H1 (cell line): ENCODE measurements around the gene PPFIA4. TPM values are rescaled to one million over a fixed set of nuclear protein-coding genes. Genes with fewer than 3 reads are reported as not detected.

Source experiments
- CTCF ChIA-PET: fragments of 300-600 bp; sonication (Branson Sonifier 250); formaldehyde crosslinking; loops from one replicate; lab custom pipeline; 2021; ENCODE audit not compliant: partially characterized antibody; lab: Charles Lee
- POLR2A ChIA-PET: fragments of 300-600 bp; sonication (Branson Sonifier 250); formaldehyde crosslinking; loops from one replicate; lab custom pipeline; 2021; ENCODE audit warnings: inconsistent platforms; ENCODE audit not compliant: partially characterized antibody; lab: Charles Lee
- DNase-seq, 2 experiments: peaks; one replicate each; pipeline versions ENCODE4 v3.0.0 to v3.0.0-alpha.2; 2010 to 2022; ENCODE audit warnings: low spot score in 2 of 2, low read depth in 1 of 2, mixed read lengths in 1 of 2
- FAIRE-seq: peaks from 2 replicates; lab custom pipeline; 2011; peaks lifted over from hg19 to GRCh38; lab: Jason Lieb, UNC
- H2AFZ ChIP-seq: 2 replicates; pipeline ENCODE4 v1.8.1; 2012; ENCODE audit warnings: low read length, inconsistent platforms
- H2AK5ac ChIP-seq: 2 replicates; pipeline ENCODE4 v1.6.1; 2013; ENCODE audit warnings: low read depth, low read length
- H2BK120ac ChIP-seq: replicated peaks from 2 replicates; pipeline ENCODE3; 2013; ENCODE audit warnings: low read depth, low read length, inconsistent platforms
- H2BK12ac ChIP-seq: 2 replicates; pipeline ENCODE4 v1.6.1; 2013; ENCODE audit warnings: low read depth, low read length
- H2BK15ac ChIP-seq: 2 replicates; pipeline ENCODE4 v1.6.1; 2013; ENCODE audit warnings: low read length
- H2BK20ac ChIP-seq: 2 replicates; pipeline ENCODE4 v1.6.1; 2013; ENCODE audit warnings: low read length
- H2BK5ac ChIP-seq: 2 replicates; pipeline ENCODE4 v1.6.1; 2013; ENCODE audit warnings: low read depth, low read length
- H3K14ac ChIP-seq: 2 replicates; pipeline ENCODE4 v1.6.1; 2013; ENCODE audit warnings: inconsistent platforms; ENCODE audit not compliant: insufficient read length
- H3K18ac ChIP-seq: 2 replicates; pipeline ENCODE4 v1.6.1; 2013; ENCODE audit warnings: low read length; ENCODE audit errors: extremely low read depth
- H3K23ac ChIP-seq: 2 replicates; pipeline ENCODE4 v1.6.1; 2013; ENCODE audit warnings: inconsistent platforms; ENCODE audit not compliant: insufficient read length
- H3K23me2 ChIP-seq: 2 replicates; pipeline ENCODE4 v1.6.1; 2013; ENCODE audit warnings: low read depth, low read length
- H3K27ac ChIP-seq: 2 replicates; pipeline ENCODE4 v1.6.1; 2011; ENCODE audit warnings: low read depth, low read length, inconsistent platforms
- H3K27me3 ChIP-seq, 4 experiments: replicated peaks in 1 of 4; 1 replicate in 1 of 4; 2 replicates in 3 of 4; pipeline versions ENCODE4 v1.6.1 to v1.8.1; 2011 to 2013; ENCODE audit warnings: low read length in 3 of 4, mild to moderate bottlenecking in 3 of 4, inconsistent platforms in 2 of 4, mixed read lengths in 2 of 4, moderate library complexity in 1 of 4; ENCODE audit not compliant: control insufficient read depth in 3 of 4, insufficient read depth in 3 of 4; ENCODE audit errors: extremely low read depth in 1 of 4
- H3K36me3 ChIP-seq, 4 experiments: 2 replicates each; pipeline versions ENCODE4 v1.6.1 to v1.8.1; 2011 to 2013; ENCODE audit warnings: mild to moderate bottlenecking in 4 of 4, low read length in 3 of 4, moderate library complexity in 2 of 4, control low read depth in 1 of 4, inconsistent platforms in 1 of 4; ENCODE audit not compliant: insufficient read depth in 4 of 4, control insufficient read depth in 2 of 4
- H3K4ac ChIP-seq: replicated peaks from 2 replicates; pipeline ENCODE3; 2013; ENCODE audit warnings: low read length, low read depth, mixed read lengths, inconsistent platforms; ENCODE audit not compliant: insufficient read length
- H3K4me1 ChIP-seq, 4 experiments: replicated peaks in 1 of 4; 1 replicate in 1 of 4; 2 replicates in 3 of 4; pipeline versions ENCODE4 v1.6.1 to v1.8.1; 2011 to 2013; ENCODE audit warnings: low read length in 3 of 4, inconsistent platforms in 2 of 4, mixed read lengths in 1 of 4; ENCODE audit not compliant: insufficient read depth in 4 of 4, control insufficient read depth in 3 of 4
- H3K4me2 ChIP-seq, 2 experiments: 2 replicates each; pipeline versions ENCODE4 v1.6.1 to v1.8.1; 2011 to 2013; ENCODE audit warnings: low read depth in 2 of 2, low read length in 2 of 2, control low read depth in 1 of 2, inconsistent platforms in 1 of 2, mild to moderate bottlenecking in 1 of 2; ENCODE audit not compliant: insufficient read depth in 1 of 2
- H3K4me3 ChIP-seq, 4 experiments: fragments of 200-600, 300-600 bp in 1 of 4; sonication (generic), shearing (Covaris generic), sonication (Bioruptor Twin) in 1 of 4; 2 replicates each; pipeline versions ENCODE4 v1.5.1 to v1.8.1; 2011 to 2016; ENCODE audit warnings: low read length in 4 of 4, low read depth in 3 of 4, control low read depth in 2 of 4, inconsistent platforms in 2 of 4, mild to moderate bottlenecking in 2 of 4, mixed read lengths in 1 of 4, moderate library complexity in 1 of 4; ENCODE audit not compliant: insufficient read depth in 2 of 4; ENCODE audit errors: extremely low read depth in 1 of 4
- H3K56ac ChIP-seq: replicated peaks from 2 replicates; pipeline ENCODE3; 2013; ENCODE audit warnings: low read depth, mild to moderate bottlenecking, mixed read lengths, low read length, inconsistent platforms; ENCODE audit not compliant: insufficient read length
- H3K79me1 ChIP-seq: 2 replicates; pipeline ENCODE4 v1.6.1; 2013; ENCODE audit warnings: low read depth, low read length, control low read depth
- H3K79me2 ChIP-seq, 2 experiments: 2 replicates each; pipeline versions ENCODE4 v1.6.1 to v1.8.1; 2012 to 2013; ENCODE audit warnings: low read length in 2 of 2, mild to moderate bottlenecking in 2 of 2, inconsistent platforms in 1 of 2; ENCODE audit not compliant: insufficient read depth in 2 of 2, control insufficient read depth in 1 of 2
- H3K9ac ChIP-seq, 4 experiments: replicated peaks in 1 of 4; 1 replicate in 1 of 4; 2 replicates in 3 of 4; pipeline versions ENCODE4 v1.6.1 to v1.8.1; 2011 to 2013; ENCODE audit warnings: low read depth in 3 of 4, low read length in 3 of 4, control low read depth in 2 of 4, mild to moderate bottlenecking in 2 of 4, moderate library complexity in 2 of 4, inconsistent platforms in 1 of 4; ENCODE audit errors: extremely low read depth in 1 of 4
- H3K9me3 ChIP-seq, 2 experiments: 2 replicates each; pipeline versions ENCODE4 v1.6.1 to v1.8.1; 2012 to 2013; ENCODE audit warnings: mild to moderate bottlenecking in 2 of 2, moderate library complexity in 2 of 2, control low read depth in 1 of 2, inconsistent platforms in 1 of 2, low read depth in 1 of 2, low read length in 1 of 2, mixed read lengths in 1 of 2; ENCODE audit not compliant: insufficient read depth in 2 of 2
- H4K20me1 ChIP-seq, 2 experiments: replicated peaks in 1 of 2; 2 replicates each; pipeline versions ENCODE3 to v1.8.1; 2011 to 2013; ENCODE audit warnings: inconsistent platforms in 2 of 2, low read length in 2 of 2, mild to moderate bottlenecking in 1 of 2; ENCODE audit not compliant: insufficient read depth in 2 of 2, control insufficient read depth in 1 of 2
- H4K5ac ChIP-seq: 2 replicates; pipeline ENCODE4 v1.6.1; 2013; ENCODE audit warnings: low read length, low read depth, mixed read lengths, inconsistent platforms; ENCODE audit not compliant: insufficient read length
- H4K8ac ChIP-seq: 2 replicates; pipeline ENCODE4 v1.8.0; 2013; ENCODE audit warnings: mild to moderate bottlenecking, moderate library complexity, low read length, inconsistent platforms; ENCODE audit not compliant: insufficient read depth; ENCODE audit errors: extremely low read depth
- H4K91ac ChIP-seq: replicated peaks from 2 replicates; pipeline ENCODE3; 2013; ENCODE audit warnings: low read length, mixed read lengths, inconsistent platforms; ENCODE audit not compliant: insufficient read length
- BCL11A ChIP-seq, 2 experiments: IDR thresholded peaks; one replicate each; pipeline ENCODE4 v1.6.1; 2011; ENCODE audit warnings: low read depth in 2 of 2, low read length in 2 of 2, mild to moderate bottlenecking in 2 of 2
- CBX5 ChIP-seq: fragments of 300-800, 300-1000 bp; sonication (generic); IDR thresholded peaks from 2 replicates; pipeline ENCODE4 v1.7.1; 2016; ENCODE audit warnings: antibody characterized with exemption, low read length, low read depth
- CHD2 ChIP-seq: IDR thresholded peaks from 2 replicates; pipeline ENCODE4 v1.6.1; 2012; ENCODE audit warnings: low read length, improper control_type of control experiment
- GABPA ChIP-seq: IDR thresholded peaks from 2 replicates; pipeline ENCODE4 v1.6.1; 2011; ENCODE audit warnings: mild to moderate bottlenecking, low read length, moderate library complexity, borderline replicate concordance; ENCODE audit not compliant: insufficient read depth
- PHF8 ChIP-seq: fragments of 200-600 bp; sonication (generic); conservative IDR thresholded peaks from 2 replicates; pipeline ENCODE4 v1.7.1; 2012; ENCODE audit warnings: low read depth, mild to moderate bottlenecking, inconsistent platforms, low read length, moderate library complexity
- SIX5 ChIP-seq: IDR thresholded peaks from 2 replicates; pipeline ENCODE4 v1.6.1; 2011; ENCODE audit warnings: mild to moderate bottlenecking, low read depth, low read length
- TAF1 ChIP-seq: IDR thresholded peaks from 2 replicates; pipeline ENCODE4 v1.6.1; 2011; ENCODE audit warnings: mild to moderate bottlenecking, low read depth, low read length
- WGBS, 2 experiments: shearing (Covaris generic) in 1 of 2; methylation state at CpG; one replicate each; pipeline versions ENCODE4 v1.1.6 to v1.1.7; 2013 to 2015; ENCODE audit warnings: low lambda C conversion rate in 2 of 2, mixed read lengths in 2 of 2, inconsistent platforms in 1 of 2, low coverage in 1 of 2, missing lambda C conversion rate in 1 of 2; ENCODE audit not compliant: insufficient replicate concordance in 2 of 2, insufficient coverage in 1 of 2, insufficient read length in 1 of 2; ENCODE audit errors: extremely low coverage in 1 of 2, missing lambda C conversion rate in 1 of 2; 5-methylcytosine and 5-hydroxymethylcytosine counted together
- long read RNA-seq, 2 experiments: library from RNA in 1 of 2; library from capped mRNA in 1 of 2; stranded (forward); transcript quantifications; one replicate each; pipeline ENCODE4 v2.0.0, GENCODE V29; 2021; ENCODE audit warnings: inconsistent platforms in 1 of 2
- polyA minus RNA-seq, 3 experiments: library from RNA; depleted of rRNA, polyadenylated mRNA; stranded (reverse); fragments of >200 nt; gene quantifications; 1 replicate in 2 of 3; 2 replicates in 1 of 3; pipeline ENCODE4 v1.2.3, GENCODE V29; 2011
- polyA plus RNA-seq, 7 experiments: library from polyadenylated mRNA; depleted of rRNA in 3 of 7; stranded (reverse) in 5 of 7; unstranded in 2 of 7; fragments of >200 nt in 5 of 7; fragments of 200-250 nt in 2 of 7; gene quantifications; 1 replicate in 5 of 7; 2 replicates in 1 of 7; 4 replicates in 1 of 7; pipeline versions ENCODE4 v1.2.1 to v1.2.3, GENCODE V29; 2011 to 2013; ENCODE audit warnings: missing spikeins in 2 of 7, mixed read lengths in 2 of 7
- total RNA-seq: library from RNA; stranded (reverse); fragmentation: NEBNext Ultra II Directional; extraction: Animal tissue kit (Norgen Biotek cat#: 25700); gene quantifications from 2 replicates; pipeline ENCODE4 v1.2.1, GENCODE V29; 2021
- TF ChIP-seq, protein P1 (sequence below): IDR thresholded peaks from 2 replicates; pipeline ENCODE4 v1.6.1; 2011; ENCODE audit warnings: low read depth, mild to moderate bottlenecking, low read length; ENCODE audit not compliant: insufficient read depth

The PPFIA4 gene
- 7.0 and 9.9 TPM in 2 replicates for total RNA-seq
- 9.0 and 12.5 TPM in 2 replicates for polyA plus RNA-seq (2011; rRNA removed)
- 22.1 TPM for polyA plus RNA-seq (2011; cell fraction: cytosol; rRNA removed)
- 186 TPM for polyA plus RNA-seq (2011; cell fraction: nucleus; rRNA removed)
- 10.0 to 15.4 TPM (median 12.6 TPM) in 4 replicates for polyA plus RNA-seq (2012, experiment 1 of 2)
- polyA plus RNA-seq (2012, experiment 2 of 2): 1.9 TPM
- polyA plus RNA-seq (2013, experiment 1 of 2): 5.7 TPM
- polyA plus RNA-seq (2013, experiment 2 of 2): 3.7 TPM
- polyA minus RNA-seq (2011; rRNA and poly(A)+ RNA removed): 9.0 and 14.0 TPM in 2 replicates
- polyA minus RNA-seq (2011; cell fraction: cytosol; rRNA and poly(A)+ RNA removed): 11.4 TPM
- 37.6 TPM for polyA minus RNA-seq (2011; cell fraction: nucleus; rRNA and poly(A)+ RNA removed)
- long read RNA-seq, experiment 1: 0 reads
- long read RNA-seq, experiment 2: 0 reads

DNA sequence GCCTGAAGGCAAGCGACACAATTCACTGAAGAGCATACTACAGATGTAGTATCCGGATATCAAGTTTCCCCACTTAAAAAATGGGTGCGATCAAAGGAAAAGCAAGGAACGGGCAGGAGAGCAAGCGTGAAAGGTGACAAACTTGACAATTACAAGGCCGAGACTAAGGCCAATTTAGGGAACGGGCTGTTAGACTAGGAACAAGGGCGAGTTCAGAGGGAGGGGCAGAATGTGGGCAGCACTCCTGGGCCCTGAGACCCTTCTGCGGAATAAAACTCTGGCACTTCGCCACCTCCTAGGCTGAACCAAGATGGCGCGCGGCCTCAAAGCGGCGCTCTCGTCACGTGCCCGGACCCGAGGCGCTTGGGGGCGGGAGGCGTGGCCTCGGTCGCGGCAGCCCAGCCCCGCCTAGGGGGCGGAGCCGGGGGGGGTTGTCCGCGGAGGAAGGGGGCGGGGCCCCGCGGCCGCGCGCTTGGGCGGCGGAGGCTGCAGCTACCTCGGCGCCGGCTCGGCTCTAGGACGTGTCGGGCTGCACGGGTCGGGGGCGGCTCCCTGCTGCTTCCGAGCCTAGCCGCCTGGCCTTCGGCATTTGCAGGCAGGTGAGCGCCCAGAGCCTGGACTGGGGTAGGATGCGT lies at the start of gene PPFIA4:
TSS of gene PPFIA4 (plus strand) at position 461 of the 635 bp plus-strand sequence. CDS start 12,518 bp downstream, outside the sequence.
- H4K8ac ChIP-seq: peak within 1 kb of the TSS; percentile 94
- H2BK5ac ChIP-seq: no peak within 1 kb of the TSS
- peaks cover 12% of the 10 kb centered on the region for H3K23me2 ChIP-seq
- peaks cover 12 to 32% (median 22%) of the 10 kb centered on the region in 4 experiments for H3K36me3 ChIP-seq
- H2AK5ac ChIP-seq: no peak within 1 kb of the TSS
- H3K9ac ChIP-seq: peak within 1 kb of the TSS in 3 of 4 experiments; percentile 48 to 54 (median 53); a peak in 5 of 7 replicates
- H4K20me1 ChIP-seq: peaks cover 2 to 7% of the 10 kb centered on the region in 2 experiments
- no peaks in the 10 kb centered on the region for H3K9me3 ChIP-seq
- ChIA-PET POLR2A (interaction anchor here (1.0 to 7.1 kb wide), 7 partner anchors 10 to 302 kb away, joined by 3 to 72 read pairs (median 4); partner anchors contain the start of gene TMEM183A), CTCF (interaction anchor here (0.8 to 49.7 kb wide), 7 partner anchors 9 to 243 kb away, joined by 3 to 1089 read pairs (median 16); partner anchors contain the start of gene ADORA1)
- peak within 1 kb of the TSS; percentile 98; the same call in 1 of the 2 replicates for H2AFZ ChIP-seq
- no peak within 1 kb of the TSS for H2BK20ac ChIP-seq
- 18% methylated on average over 33 of the region's 52 CpGs; no CpG with 5 or more reads in 1 of the 2 experiments for WGBS, 2 experiments
- H3K14ac ChIP-seq: no peak within 1 kb of the TSS
- no peak within 1 kb of the TSS for H3K23ac ChIP-seq
- peak within 1 kb of the TSS; percentile 51 to 88 (median 87) for H3K4me3 ChIP-seq
- no peak within 1 kb of the TSS for H3K27ac ChIP-seq
- DNase-seq (peak; percentile 73 to 97), FAIRE-seq (no peak)
- H3K56ac ChIP-seq: no peak within 1 kb of the TSS
- H3K18ac ChIP-seq: peak within 1 kb of the TSS; percentile 52
- H4K5ac ChIP-seq: peak within 1 kb of the TSS; percentile 27
- H3K27me3 ChIP-seq: peaks cover 7 to 26% (median 18%) of the 10 kb centered on the region in 4 experiments
- peaks cover 3% of the 10 kb centered on the region; the same call in 1 of the 2 replicates for H3K79me1 ChIP-seq
- H2BK15ac ChIP-seq: peak within 1 kb of the TSS; percentile 78; the same call in 1 of the 2 replicates
- peak within 1 kb of the TSS; percentile 89 to 99 for H3K4me2 ChIP-seq
- no peaks in the 10 kb centered on the region for H3K79me2 ChIP-seq
- no peak within 1 kb of the TSS for H2BK120ac ChIP-seq
- peak within 1 kb of the TSS; percentile 65 for H3K4ac ChIP-seq
- H4K91ac ChIP-seq: peak within 1 kb of the TSS; percentile 64
- H2BK12ac ChIP-seq: no peak within 1 kb of the TSS; the same call in 1 of the 2 replicates
- H3K4me1 ChIP-seq: peaks cover 4 to 13% (median 6%) of the 10 kb centered on the region in 4 experiments
- no peak for TF ChIP-seq CHD2
- TF ChIP-seq TAF1: peak; percentile 75
- no peak for TF ChIP-seq GABPA
- TF ChIP-seq, protein P1, sequence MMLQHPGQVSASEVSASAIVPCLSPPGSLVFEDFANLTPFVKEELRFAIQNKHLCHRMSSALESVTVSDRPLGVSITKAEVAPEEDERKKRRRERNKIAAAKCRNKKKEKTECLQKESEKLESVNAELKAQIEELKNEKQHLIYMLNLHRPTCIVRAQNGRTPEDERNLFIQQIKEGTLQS: peak; percentile 67; the same call in 1 of the 2 replicates
- no peak for TF ChIP-seq CBX5
- TF ChIP-seq BCL11A (IDR thresholded peaks at IDR 0.05; ENCODE audit: low read depth in 2 of 2, low read length in 2 of 2): no peak
- TF ChIP-seq PHF8: peak; percentile 69; the same call in 1 of the 2 replicates
- TF ChIP-seq SIX5: no peak
